HL-60 (cell line): Measurements from ENCODE around the gene WDR11.

Experiments used
- DNase-seq, 2 experiments: peaks; one replicate each; pipeline ENCODE4 v3.0.0-alpha.2; 2010 to 2020; ENCODE audit warnings: low read depth in 1 of 2, low spot score in 1 of 2
- H3K27ac ChIP-seq: fragments of 250-450 bp; sonication (Bioruptor Pico); replicated peaks from 2 replicates; pipeline ENCODE4 v1.5.1; 2020; ENCODE audit warnings: mild to moderate bottlenecking, moderate library complexity
- H3K27me3 ChIP-seq: fragments of 250-450 bp; sonication (Bioruptor Pico); 2 replicates; pipeline ENCODE4 v1.5.1; 2021; ENCODE audit warnings: mild to moderate bottlenecking, moderate library complexity; ENCODE audit not compliant: insufficient read depth, poor library complexity, severe bottlenecking
- H3K4me3 ChIP-seq: replicated peaks from 2 replicates; pipeline ENCODE4 v1.5.1; 2011; ENCODE audit warnings: mild to moderate bottlenecking, control low read depth, low read length; ENCODE audit not compliant: insufficient read depth
- GABPA ChIP-seq: IDR thresholded peaks from 2 replicates; pipeline ENCODE4 v1.6.1; 2012; ENCODE audit warnings: low read depth
- POLR2AphosphoS5 ChIP-seq: IDR thresholded peaks from 2 replicates; pipeline ENCODE4 v1.6.1; 2012; ENCODE audit warnings: low read depth
- SPI1 ChIP-seq: IDR thresholded peaks from 2 replicates; pipeline ENCODE4 v1.6.1; 2012; ENCODE audit warnings: low read depth, mild to moderate bottlenecking, borderline replicate concordance
- TF ChIP-seq, protein P1 (sequence below): IDR thresholded peaks from 2 replicates; pipeline ENCODE4 v1.6.1; 2012; ENCODE audit warnings: low read depth; ENCODE audit not compliant: insufficient replicate concordance
- TF ChIP-seq, protein P2 (sequence below): IDR thresholded peaks from one replicate; pipeline ENCODE4 v1.5.1; 2011; ENCODE audit warnings: low read length, control low read depth, inconsistent platforms; ENCODE audit not compliant: insufficient read depth

Gene WDR11

GRCh38 chr10:120861178-120861855 is 10.2 kb downstream of the WDR11 start:
- no peak overlapping the region for H3K4me3 ChIP-seq
- no peak for DNase-seq
- no peaks in the 10 kb centered on the region for H3K27me3 ChIP-seq
- H3K27ac ChIP-seq: no peak overlapping the region
- TF ChIP-seq, protein P1, sequence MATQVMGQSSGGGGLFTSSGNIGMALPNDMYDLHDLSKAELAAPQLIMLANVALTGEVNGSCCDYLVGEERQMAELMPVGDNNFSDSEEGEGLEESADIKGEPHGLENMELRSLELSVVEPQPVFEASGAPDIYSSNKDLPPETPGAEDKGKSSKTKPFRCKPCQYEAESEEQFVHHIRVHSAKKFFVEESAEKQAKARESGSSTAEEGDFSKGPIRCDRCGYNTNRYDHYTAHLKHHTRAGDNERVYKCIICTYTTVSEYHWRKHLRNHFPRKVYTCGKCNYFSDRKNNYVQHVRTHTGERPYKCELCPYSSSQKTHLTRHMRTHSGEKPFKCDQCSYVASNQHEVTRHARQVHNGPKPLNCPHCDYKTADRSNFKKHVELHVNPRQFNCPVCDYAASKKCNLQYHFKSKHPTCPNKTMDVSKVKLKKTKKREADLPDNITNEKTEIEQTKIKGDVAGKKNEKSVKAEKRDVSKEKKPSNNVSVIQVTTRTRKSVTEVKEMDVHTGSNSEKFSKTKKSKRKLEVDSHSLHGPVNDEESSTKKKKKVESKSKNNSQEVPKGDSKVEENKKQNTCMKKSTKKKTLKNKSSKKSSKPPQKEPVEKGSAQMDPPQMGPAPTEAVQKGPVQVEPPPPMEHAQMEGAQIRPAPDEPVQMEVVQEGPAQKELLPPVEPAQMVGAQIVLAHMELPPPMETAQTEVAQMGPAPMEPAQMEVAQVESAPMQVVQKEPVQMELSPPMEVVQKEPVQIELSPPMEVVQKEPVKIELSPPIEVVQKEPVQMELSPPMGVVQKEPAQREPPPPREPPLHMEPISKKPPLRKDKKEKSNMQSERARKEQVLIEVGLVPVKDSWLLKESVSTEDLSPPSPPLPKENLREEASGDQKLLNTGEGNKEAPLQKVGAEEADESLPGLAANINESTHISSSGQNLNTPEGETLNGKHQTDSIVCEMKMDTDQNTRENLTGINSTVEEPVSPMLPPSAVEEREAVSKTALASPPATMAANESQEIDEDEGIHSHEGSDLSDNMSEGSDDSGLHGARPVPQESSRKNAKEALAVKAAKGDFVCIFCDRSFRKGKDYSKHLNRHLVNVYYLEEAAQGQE: no peak
- TF ChIP-seq GABPA (no peak), SPI1 (no peak), POLR2AphosphoS5 (no peak)
- TF ChIP-seq, protein P2, sequence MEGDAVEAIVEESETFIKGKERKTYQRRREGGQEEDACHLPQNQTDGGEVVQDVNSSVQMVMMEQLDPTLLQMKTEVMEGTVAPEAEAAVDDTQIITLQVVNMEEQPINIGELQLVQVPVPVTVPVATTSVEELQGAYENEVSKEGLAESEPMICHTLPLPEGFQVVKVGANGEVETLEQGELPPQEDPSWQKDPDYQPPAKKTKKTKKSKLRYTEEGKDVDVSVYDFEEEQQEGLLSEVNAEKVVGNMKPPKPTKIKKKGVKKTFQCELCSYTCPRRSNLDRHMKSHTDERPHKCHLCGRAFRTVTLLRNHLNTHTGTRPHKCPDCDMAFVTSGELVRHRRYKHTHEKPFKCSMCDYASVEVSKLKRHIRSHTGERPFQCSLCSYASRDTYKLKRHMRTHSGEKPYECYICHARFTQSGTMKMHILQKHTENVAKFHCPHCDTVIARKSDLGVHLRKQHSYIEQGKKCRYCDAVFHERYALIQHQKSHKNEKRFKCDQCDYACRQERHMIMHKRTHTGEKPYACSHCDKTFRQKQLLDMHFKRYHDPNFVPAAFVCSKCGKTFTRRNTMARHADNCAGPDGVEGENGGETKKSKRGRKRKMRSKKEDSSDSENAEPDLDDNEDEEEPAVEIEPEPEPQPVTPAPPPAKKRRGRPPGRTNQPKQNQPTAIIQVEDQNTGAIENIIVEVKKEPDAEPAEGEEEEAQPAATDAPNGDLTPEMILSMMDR: no peak

DNA sequence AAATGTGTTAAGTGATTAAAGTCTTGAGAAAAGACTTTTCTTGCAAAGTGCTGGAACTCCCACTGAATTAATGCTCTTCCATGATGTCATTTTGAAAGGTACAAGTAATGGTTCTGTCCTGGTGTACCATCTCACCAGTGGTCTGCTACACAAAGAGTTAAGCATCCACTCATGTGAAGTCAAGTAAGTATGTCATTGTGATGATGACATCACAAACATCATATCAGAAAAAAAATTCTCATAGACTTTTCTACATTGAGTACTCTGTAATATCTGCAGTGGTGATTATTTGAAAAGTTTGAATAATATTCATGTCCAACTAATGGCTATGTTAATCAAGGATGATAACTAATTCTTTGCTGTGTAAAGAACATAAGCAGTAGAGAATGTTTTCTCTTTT is 22.6 kb downstream of the WDR11 start:
- DNase-seq: no peak

GRCh38 chr10:120883071-120883470 is 31.9 kb downstream of the WDR11 start:
- Histone ChIP-seq H3K27ac (no peak overlapping the region), H3K27me3 (no peaks in the 10 kb centered on the region), H3K4me3 (no peak overlapping the region)
- TF ChIP-seq, protein P2: no peak
- TF ChIP-seq SPI1 (no peak), POLR2AphosphoS5 (no peak), GABPA (no peak)
- TF ChIP-seq, protein P1: no peak
- no peak for DNase-seq

More for the DNA sequence above, 22.6 kb downstream of the WDR11 start:
- Histone ChIP-seq H3K4me3 (no peak overlapping the region), H3K27me3 (no peaks in the 10 kb centered on the region), H3K27ac (no peak overlapping the region)
- no peak for TF ChIP-seq GABPA
- TF ChIP-seq, protein P1: no peak
- TF ChIP-seq POLR2AphosphoS5: no peak
- TF ChIP-seq, protein P2: no peak
- TF ChIP-seq SPI1: no peak
